Skin of body (tissue), 2 donors: ENCODE measurements around the gene KLHL36. TPM values are rescaled to one million over a fixed set of nuclear protein-coding genes. Genes with fewer than 3 reads are reported as not detected.

ENCODE experiments used
- DNase-seq: peaks from one replicate; lab custom pipeline; 2025; lab: John Stamatoyannopoulos, UW
- total RNA-seq: library from RNA; depleted of rRNA; stranded (reverse); fragments of >200 nt; gene quantifications from one replicate; pipeline ENCODE4 v1.2.3, GENCODE V29; 2014

KLHL36 gene
- total RNA-seq, result 26.2 TPM

GRCh38 chr16:84647828-84648594 is at the start of gene KLHL36:
KLHL36 (plus strand) TSS chr16:84648511; CDS start chr16:84650868, 2,357 bp downstream.
- DNase-seq, result no peak

- DNase-seq, result no peak
Measured at GRCh38 chr16:84599521-84600202, 48.6 kb upstream of the KLHL36 start.

- DNase-seq, result no peak
Measured at GRCh38 chr16:84600343-84601229, 47.7 kb upstream of the KLHL36 start.

GRCh38 chr16:84603140-84603816 is 45.0 kb upstream of the KLHL36 start:
- DNase-seq, result no peak

GRCh38 chr16:84603940-84604339 is 44.4 kb upstream of the KLHL36 start:
- DNase-seq, result no peak

GRCh38 chr16:84604477-84605013 is 43.8 kb upstream of the KLHL36 start:
- no peak for DNase-seq

GRCh38 chr16:84605339-84605848 is 42.9 kb upstream of the KLHL36 start:
- DNase-seq, result no peak

- DNase-seq, result no peak
Measured at GRCh38 chr16:84606081-84606875, 42.0 kb upstream of the KLHL36 start.

GRCh38 chr16:84607061-84607460 is 41.2 kb upstream of the KLHL36 start:
- no peak for DNase-seq

- DNase-seq, result no peak
Measured at GRCh38 chr16:84607694-84608093, 40.6 kb upstream of the KLHL36 start.

- DNase-seq, result no peak
Measured at GRCh38 chr16:84608282-84608681, 40.0 kb upstream of the KLHL36 start.

- no peak for DNase-seq
Measured at GRCh38 chr16:84609563-84610177, 38.6 kb upstream of the KLHL36 start.

- no peak for DNase-seq
Measured at GRCh38 chr16:84610376-84610775, 37.9 kb upstream of the KLHL36 start.

GRCh38 chr16:84611041-84611440 is 37.3 kb upstream of the KLHL36 start:
- DNase-seq, result peak; percentile 43

GRCh38 chr16:84612686-84613085 is 35.6 kb upstream of the KLHL36 start:
- no peak for DNase-seq

GRCh38 chr16:84613408-84614072 is 34.8 kb upstream of the KLHL36 start:
- DNase-seq, result no peak

GRCh38 chr16:84614073-84614459 is 34.2 kb upstream of the KLHL36 start:
- DNase-seq, result no peak

GRCh38 chr16:84614623-84614967 is 33.7 kb upstream of the KLHL36 start:
- no peak for DNase-seq
